Endothelial cell of umbilical vein (primary cell): ENCODE results near the gene KRTAP20-2. TPM values are rescaled to one million over a fixed set of nuclear protein-coding genes. Genes with fewer than 3 reads are reported as not detected.

ENCODE experiments used
- BruUV-seq: library from RNA; stranded (reverse); fragments of 400-500 nt; replicated peaks from 2 replicates; lab custom pipeline; 2021; lab: Mats Ljungman, UMichigan
- CTCF ChIA-PET: fragments of 300-600, 350-600 bp; sonication (Branson Sonifier 250); formaldehyde crosslinking; loops from one replicate; lab custom pipeline; 2021; ENCODE audit warnings: antibody characterized with exemption, inconsistent platforms; lab: Charles Lee
- POLR2A ChIA-PET: fragments of 300-600, 350-600 bp; sonication (Branson Sonifier 250); formaldehyde crosslinking; loops from one replicate; lab custom pipeline; 2021; ENCODE audit warnings: antibody characterized with exemption, inconsistent platforms; lab: Charles Lee
- DNase-seq: peaks from one replicate; pipeline ENCODE4 v3.0.0-alpha.2; 2011; ENCODE audit warnings: low read depth, low spot score
- FAIRE-seq: peaks from 2 replicates; lab custom pipeline; 2011; peaks lifted over from hg19 to GRCh38; lab: Jason Lieb, UNC
- H2AFZ ChIP-seq: 2 replicates; pipeline ENCODE4 v1.6.0; 2012; ENCODE audit warnings: low read depth, low read length, control low read depth, inconsistent platforms
- H3K27ac ChIP-seq: 2 replicates; pipeline ENCODE4 v1.5.1; 2011; ENCODE audit warnings: low read depth, mild to moderate bottlenecking, control low read depth, low read length, moderate library complexity; ENCODE audit not compliant: insufficient read depth
- H3K27me3 ChIP-seq, 2 experiments: 2 replicates each; pipeline versions ENCODE4 v1.6.0 to v1.6.1; 2011; ENCODE audit warnings: low read length in 2 of 2, mixed read lengths in 1 of 2; ENCODE audit not compliant: control insufficient read depth in 2 of 2, insufficient read depth in 2 of 2
- H3K36me3 ChIP-seq, 2 experiments: 2 replicates in 1 of 2; 3 replicates in 1 of 2; pipeline ENCODE4 v1.5.1; 2011; ENCODE audit warnings: low read length in 2 of 2, mild to moderate bottlenecking in 1 of 2, moderate library complexity in 1 of 2; ENCODE audit not compliant: control insufficient read depth in 2 of 2, insufficient read depth in 2 of 2; ENCODE audit errors: extremely low read depth in 1 of 2
- H3K4me1 ChIP-seq: 3 replicates; pipeline ENCODE4 v1.5.1; 2011; ENCODE audit warnings: mild to moderate bottlenecking, low read length; ENCODE audit not compliant: control insufficient read depth, insufficient read depth; ENCODE audit errors: extremely low read depth
- H3K4me2 ChIP-seq: 2 replicates; pipeline ENCODE4 v1.6.1; 2011; ENCODE audit warnings: low read length, control low read depth, mixed read lengths; ENCODE audit not compliant: insufficient read depth
- H3K4me3 ChIP-seq, 3 experiments: fragments of 200-600 bp in 1 of 3; sonication (generic), shearing (Covaris generic) in 1 of 3; replicated peaks in 1 of 3; 2 replicates each; pipeline ENCODE4 v1.5.1; 2011 to 2016; ENCODE audit warnings: control low read depth in 3 of 3, low read length in 3 of 3, mild to moderate bottlenecking in 2 of 3, inconsistent platforms in 1 of 3, low read depth in 1 of 3, moderate library complexity in 1 of 3; ENCODE audit not compliant: insufficient read depth in 1 of 3
- H3K79me2 ChIP-seq: 2 replicates; pipeline ENCODE4 v1.6.0; 2012; ENCODE audit warnings: low read length, inconsistent platforms; ENCODE audit not compliant: control insufficient read depth, insufficient read depth
- H3K9ac ChIP-seq: replicated peaks from 2 replicates; pipeline ENCODE3; 2011; ENCODE audit warnings: low read length, control low read depth; ENCODE audit not compliant: insufficient read depth; ENCODE audit errors: extremely low read depth
- H3K9me1 ChIP-seq: replicated peaks from 3 replicates; pipeline ENCODE4 v1.6.0; 2011; ENCODE audit warnings: mild to moderate bottlenecking, low read length; ENCODE audit not compliant: control insufficient read depth, insufficient read depth; ENCODE audit errors: extremely low read depth
- H3K9me3 ChIP-seq: replicated peaks from 2 replicates; pipeline ENCODE4 v1.5.1; 2012; ENCODE audit warnings: low read length, inconsistent platforms; ENCODE audit not compliant: control insufficient read depth, insufficient read depth
- H4K20me1 ChIP-seq: replicated peaks from 2 replicates; pipeline ENCODE3; 2011; ENCODE audit warnings: mild to moderate bottlenecking, low read length; ENCODE audit not compliant: control insufficient read depth, insufficient read depth; ENCODE audit errors: extremely low read depth
- EZH2 ChIP-seq: IDR thresholded peaks from 2 replicates; pipeline ENCODE4 v1.6.1; 2012; ENCODE audit warnings: borderline replicate concordance, low read depth, mild to moderate bottlenecking, moderate library complexity, low read length, inconsistent platforms; ENCODE audit not compliant: severe bottlenecking
- FOS ChIP-seq: IDR thresholded peaks from 2 replicates; pipeline ENCODE4 v1.6.1; 2011; ENCODE audit warnings: mild to moderate bottlenecking, low read length, moderate library complexity, borderline replicate concordance; ENCODE audit not compliant: insufficient read depth
- GATA2 ChIP-seq: IDR thresholded peaks from 2 replicates; pipeline ENCODE4 v1.7.0; 2011; ENCODE audit warnings: low read depth, mild to moderate bottlenecking, moderate library complexity, mixed read lengths, low read length; ENCODE audit not compliant: insufficient read length, insufficient read depth
- JUN ChIP-seq: IDR thresholded peaks from 2 replicates; pipeline ENCODE4 v1.6.1; 2011; ENCODE audit warnings: borderline replicate concordance, low read depth; ENCODE audit not compliant: insufficient read length, insufficient read depth
- MYC ChIP-seq: IDR thresholded peaks from one replicate; pipeline ENCODE4 v1.6.1; 2011; ENCODE audit warnings: mild to moderate bottlenecking, low read depth, low read length
- POLR2A ChIP-seq: IDR thresholded peaks from 2 replicates; pipeline ENCODE4 v1.6.1; 2012; ENCODE audit warnings: low read depth, mild to moderate bottlenecking, control low read depth, low read length
- POLR2AphosphoS5 ChIP-seq: IDR thresholded peaks from 2 replicates; pipeline ENCODE4 v1.6.1; 2012; ENCODE audit warnings: low read depth, mild to moderate bottlenecking, control low read depth, low read length, moderate library complexity; ENCODE audit not compliant: insufficient read depth
- dilution Hi-C: fragments of 300-500 bp; cut with MboI; formaldehyde crosslinking; loops from one replicate; pipeline ENCODE4 v1.15.0; 2019; ENCODE audit warnings: low sequenced_read_pairs; ENCODE audit not compliant: extremely low pct_ligation_motif_present
- intact Hi-C: fragments of 100-400 bp; cut with micrococcal nuclease; formaldehyde crosslinking; loops from one replicate; pipeline ENCODE4 v1.10.0; 2022
- polyA plus RNA-seq, 4 experiments: library from polyadenylated mRNA; depleted of rRNA in 3 of 4; stranded (reverse) in 3 of 4; unstranded in 1 of 4; fragments of >200 nt; gene quantifications; 2 replicates each; pipeline versions ENCODE4 v1.2.1 to v1.2.3, GENCODE V29; 2011 to 2012; ENCODE audit warnings: missing spikeins in 1 of 4
- total RNA-seq: library from RNA; stranded (reverse); gene quantifications from 2 replicates; pipeline ENCODE4 v1.2.3, GENCODE V29; 2021
- TF ChIP-seq, protein P1 (sequence below), 2 donors: IDR thresholded peaks; 1 replicate in 1 of 2; 2 replicates in 1 of 2; pipeline ENCODE4 v1.5.1; 2011; ENCODE audit warnings: low read length in 2 of 2, mild to moderate bottlenecking in 2 of 2, moderate library complexity in 2 of 2, control low read depth in 1 of 2, inconsistent platforms in 1 of 2, low read depth in 1 of 2; ENCODE audit not compliant: insufficient read depth in 1 of 2; ENCODE audit errors: extremely low read depth in 1 of 2
- TF ChIP-seq, protein P2 (sequence below): IDR thresholded peaks from 2 replicates; pipeline ENCODE4 v1.6.1; 2011; ENCODE audit not compliant: insufficient read depth, insufficient read length

Gene KRTAP20-2
- total and polyA plus RNA-seq, 2 donors (not counting 3 experiments of a cell fraction or from before 2014, with no cell fraction given), result not detected

DNA sequence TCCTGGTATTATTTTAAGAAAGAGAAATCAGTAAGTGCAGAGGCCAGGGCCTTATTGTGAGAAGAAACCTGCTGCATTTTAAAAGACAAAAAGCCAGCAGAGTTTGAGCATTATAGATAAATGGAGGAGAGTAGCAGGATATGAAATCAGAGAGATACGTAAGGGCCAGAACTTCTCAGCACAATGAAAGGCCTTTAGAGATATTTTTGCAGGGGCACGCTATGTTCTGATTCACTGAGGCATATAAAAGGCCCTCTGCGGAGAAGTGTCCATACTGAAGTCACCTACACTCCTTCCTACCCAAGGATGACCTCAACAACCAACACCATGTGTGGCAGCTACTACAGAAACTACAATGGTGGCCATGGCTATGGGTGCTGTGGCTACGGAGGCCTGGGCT, 42.9 kb upstream of the KRTAP20-2 start, which contains the start of gene KRTAP6-3:
Gene KRTAP6-3, plus strand, starts transcription at position 301 of the 400 bp plus-strand sequence. Its CDS starts 6 bp downstream, at position 307.
- ChIA-PET POLR2A (no interaction called here), CTCF (no interaction called here)
- H3K9ac ChIP-seq, result no peak within 1 kb of the TSS
- DNase-seq (no peak), FAIRE-seq (no peak)
- H3K27me3 ChIP-seq, result no peaks in the 10 kb centered on the region
- H3K4me3 ChIP-seq, result no peak within 1 kb of the TSS
- no peak within 1 kb of the TSS for H2AFZ ChIP-seq
- no peak within 1 kb of the TSS for H3K4me2 ChIP-seq
- no peaks in the 10 kb centered on the region for H4K20me1 ChIP-seq
- no TSS peak for BruUV-seq
- TF ChIP-seq GATA2 (no peak), POLR2A (no peak), EZH2 (no peak), MYC (no peak), JUN (no peak), FOS (no peak), POLR2AphosphoS5 (no peak)
- TF ChIP-seq, protein P1, sequence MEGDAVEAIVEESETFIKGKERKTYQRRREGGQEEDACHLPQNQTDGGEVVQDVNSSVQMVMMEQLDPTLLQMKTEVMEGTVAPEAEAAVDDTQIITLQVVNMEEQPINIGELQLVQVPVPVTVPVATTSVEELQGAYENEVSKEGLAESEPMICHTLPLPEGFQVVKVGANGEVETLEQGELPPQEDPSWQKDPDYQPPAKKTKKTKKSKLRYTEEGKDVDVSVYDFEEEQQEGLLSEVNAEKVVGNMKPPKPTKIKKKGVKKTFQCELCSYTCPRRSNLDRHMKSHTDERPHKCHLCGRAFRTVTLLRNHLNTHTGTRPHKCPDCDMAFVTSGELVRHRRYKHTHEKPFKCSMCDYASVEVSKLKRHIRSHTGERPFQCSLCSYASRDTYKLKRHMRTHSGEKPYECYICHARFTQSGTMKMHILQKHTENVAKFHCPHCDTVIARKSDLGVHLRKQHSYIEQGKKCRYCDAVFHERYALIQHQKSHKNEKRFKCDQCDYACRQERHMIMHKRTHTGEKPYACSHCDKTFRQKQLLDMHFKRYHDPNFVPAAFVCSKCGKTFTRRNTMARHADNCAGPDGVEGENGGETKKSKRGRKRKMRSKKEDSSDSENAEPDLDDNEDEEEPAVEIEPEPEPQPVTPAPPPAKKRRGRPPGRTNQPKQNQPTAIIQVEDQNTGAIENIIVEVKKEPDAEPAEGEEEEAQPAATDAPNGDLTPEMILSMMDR (IDR thresholded peaks at IDR 0.05; ENCODE audit: extremely low read depth in 1 of 2, insufficient read depth in 1 of 2, low read depth in 1 of 2, low read length in 2 of 2), result no peak
- TF ChIP-seq, protein P2, sequence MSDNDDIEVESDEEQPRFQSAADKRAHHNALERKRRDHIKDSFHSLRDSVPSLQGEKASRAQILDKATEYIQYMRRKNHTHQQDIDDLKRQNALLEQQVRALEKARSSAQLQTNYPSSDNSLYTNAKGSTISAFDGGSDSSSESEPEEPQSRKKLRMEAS, result no peak
- H3K9me1 ChIP-seq, result no peaks in the 10 kb centered on the region
- no peaks in the 10 kb centered on the region for H3K4me1 ChIP-seq
- H3K36me3 ChIP-seq, result no peaks in the 10 kb centered on the region
- peaks cover 6% of the 10 kb centered on the region for H3K9me3 ChIP-seq
- no peak within 1 kb of the TSS for H3K27ac ChIP-seq
- dilution Hi-C loops (no loop called here), intact Hi-C loops (no loop called here)
- no peaks in the 10 kb centered on the region for H3K79me2 ChIP-seq
